Measurements from ENCODE around the gene SHLD1. TPM values are rescaled to one million over a fixed set of nuclear protein-coding genes. Genes with fewer than 3 reads are reported as not detected.

Gene SHLD1
- polyA plus RNA-seq, 1 donor (not counting 4 experiments of a cell fraction or from before 2014, with no cell fraction given) = 3.2 TPM

- Histone ChIP-seq H3K27me3 (ENCODE audit: control insufficient read depth, extremely low read depth, insufficient read depth, low read length) (no peaks in the 10 kb centered on the region), H3K36me3 (ENCODE audit: control insufficient read depth in 2 of 2, extremely low read depth in 1 of 2, insufficient read depth in 2 of 2, low read length in 2 of 2) (no peaks in the 10 kb centered on the region), H3K27ac (ENCODE audit: control insufficient read depth, insufficient read depth, low read length) (no peak overlapping the region), H4K20me1 (ENCODE audit: control insufficient read depth, extremely low read depth, insufficient read depth, low read length) (no peaks in the 10 kb centered on the region), H3K79me2 (ENCODE audit: control insufficient read depth, insufficient read depth, low read length) (no peaks in the 10 kb centered on the region), H3K9me1 (ENCODE audit: control insufficient read depth, extremely low read depth, insufficient read depth, low read length) (no peaks in the 10 kb centered on the region), H2AFZ (ENCODE audit: control insufficient read depth, low read length) (no peak overlapping the region), H3K9ac (ENCODE audit: control insufficient read depth, extremely low read depth, insufficient read depth, low read length) (no peak overlapping the region), H3K4me2 (ENCODE audit: control insufficient read depth, extremely low read depth, insufficient read depth, low read depth, low read length) (no peak overlapping the region), H3K4me1 (ENCODE audit: control insufficient read depth, extremely low read depth, insufficient read depth, low read length) (peaks cover 5% of the 10 kb centered on the region), H3K4me3 (ENCODE audit: control insufficient read depth in 2 of 3, extremely low read depth in 1 of 3, insufficient read depth in 2 of 3, low read depth in 1 of 3, low read length in 3 of 3) (no peak overlapping the region), H3K9me3 (ENCODE audit: control insufficient read depth, low read depth, low read length) (no peaks in the 10 kb centered on the region)
- dilution Hi-C loops (cut with MboI; ENCODE audit: extremely low pct_ligation_motif_present, low sequenced_read_pairs) = no loop called here
- DNase-seq (ENCODE audit: low read depth, low spot score) (no peak), FAIRE-seq (no peak)
- TF ChIP-seq EZH2 (IDR thresholded peaks at IDR 0.05; ENCODE audit: low read length) (no peak), CTCF (optimal IDR thresholded peaks at IDR 0.05 in 1 of 3, IDR thresholded peaks at IDR 0.05 in 1 of 3, conservative IDR thresholded peaks at IDR 0.05 in 1 of 3; ENCODE audit: extremely low read depth in 1 of 3, insufficient read depth in 2 of 3, low read length in 3 of 3) (no peak)
These were observed 23.4 kb downstream of the SHLD1 start for GRCh38 chr20:5773589-5773988.

GRCh38 chr20:5776077-5776476, 25.9 kb downstream of the SHLD1 start:
- no peak overlapping the region for H3K4me2 ChIP-seq (ENCODE audit: control insufficient read depth, extremely low read depth, insufficient read depth, low read depth, low read length)
- no peak overlapping the region for H3K27ac ChIP-seq (ENCODE audit: control insufficient read depth, insufficient read depth, low read length)
- no peaks in the 10 kb centered on the region for H3K27me3 ChIP-seq (ENCODE audit: control insufficient read depth, extremely low read depth, insufficient read depth, low read length)
- H3K4me1 ChIP-seq (ENCODE audit: control insufficient read depth, extremely low read depth, insufficient read depth, low read length) = no peaks in the 10 kb centered on the region
- no peak overlapping the region for H3K9ac ChIP-seq (ENCODE audit: control insufficient read depth, extremely low read depth, insufficient read depth, low read length)
- DNase-seq (ENCODE audit: low read depth, low spot score) (no peak), FAIRE-seq (no peak)
- dilution Hi-C loops (cut with MboI; ENCODE audit: extremely low pct_ligation_motif_present, low sequenced_read_pairs) = loop anchor here (25.0 kb wide), 1 partner anchor 214 kb away; no protein-coding TSS in a partner anchor
- H2AFZ ChIP-seq (ENCODE audit: control insufficient read depth, low read length) = no peak overlapping the region
- no peak for TF ChIP-seq CTCF (optimal IDR thresholded peaks at IDR 0.05 in 1 of 3, IDR thresholded peaks at IDR 0.05 in 1 of 3, conservative IDR thresholded peaks at IDR 0.05 in 1 of 3; ENCODE audit: extremely low read depth in 1 of 3, insufficient read depth in 2 of 3, low read length in 3 of 3)
- no peak for TF ChIP-seq EZH2 (IDR thresholded peaks at IDR 0.05; ENCODE audit: low read length)
- no peaks in the 10 kb centered on the region for H3K79me2 ChIP-seq (ENCODE audit: control insufficient read depth, insufficient read depth, low read length)
- no peaks in the 10 kb centered on the region for H3K9me3 ChIP-seq (ENCODE audit: control insufficient read depth, low read depth, low read length)
- H3K4me3 ChIP-seq (ENCODE audit: control insufficient read depth in 2 of 3, extremely low read depth in 1 of 3, insufficient read depth in 2 of 3, low read depth in 1 of 3, low read length in 3 of 3) = no peak overlapping the region
- no peaks in the 10 kb centered on the region for H3K36me3 ChIP-seq (ENCODE audit: control insufficient read depth in 2 of 2, extremely low read depth in 1 of 2, insufficient read depth in 2 of 2, low read length in 2 of 2)
- H3K9me1 ChIP-seq (ENCODE audit: control insufficient read depth, extremely low read depth, insufficient read depth, low read length) = no peaks in the 10 kb centered on the region
- no peaks in the 10 kb centered on the region for H4K20me1 ChIP-seq (ENCODE audit: control insufficient read depth, extremely low read depth, insufficient read depth, low read length)

Measured in keratinocyte (primary cell).